Neural progenitor cell (in vitro differentiated cells): ENCODE results near the gene BBS9. TPM values are rescaled to one million over a fixed set of nuclear protein-coding genes. Genes with fewer than 3 reads are reported as not detected.

ENCODE experiments used
- DNase-seq: peaks from one replicate; pipeline ENCODE4 v3.0.0-alpha.2; 2016; ENCODE audit warnings: low spot score
- H2AFZ ChIP-seq: fragments of 200-600 bp; sonication (generic); replicated peaks from 2 replicates; pipeline ENCODE4 v1.6.1; 2016; ENCODE audit warnings: antibody characterized with exemption
- H3F3A ChIP-seq: fragments of 200-600 bp; sonication (generic); 2 replicates; pipeline ENCODE4 v1.6.1; 2016; ENCODE audit warnings: antibody characterized with exemption, low read depth
- H3K27ac ChIP-seq: fragments of 200-600 bp; sonication (generic); 2 replicates; pipeline ENCODE4 v1.5.1; 2016; ENCODE audit warnings: mild to moderate bottlenecking
- H3K27me3 ChIP-seq: fragments of 200-600 bp; sonication (generic); 2 replicates; pipeline ENCODE4 v1.6.1; 2016; ENCODE audit warnings: mild to moderate bottlenecking, moderate library complexity
- H3K36me3 ChIP-seq: fragments of 200-600 bp; sonication (generic); 2 replicates; pipeline ENCODE4 v1.5.1; 2016
- H3K4me1 ChIP-seq: fragments of 200-600 bp; sonication (generic); 2 replicates; pipeline ENCODE4 v1.6.1; 2016; ENCODE audit warnings: mixed run types
- H3K4me2 ChIP-seq: fragments of 200-600 bp; sonication (generic); 2 replicates; pipeline ENCODE4 v1.6.1; 2016
- H3K4me3 ChIP-seq: fragments of 200-600 bp; sonication (generic); 2 replicates; pipeline ENCODE4 v1.5.1; 2016
- H3K79me2 ChIP-seq: fragments of 200-600 bp; sonication (generic); 2 replicates; pipeline ENCODE4 v1.6.1; 2016; ENCODE audit warnings: low read depth
- H3K9ac ChIP-seq: fragments of 200-600 bp; sonication (generic); 2 replicates; pipeline ENCODE4 v1.6.1; 2016
- H3K9me3 ChIP-seq: fragments of 200-600 bp; sonication (generic); 2 replicates; pipeline ENCODE4 v1.5.1; 2016; ENCODE audit warnings: low read depth
- H4K20me1 ChIP-seq: fragments of 200-600 bp; sonication (generic); 2 replicates; pipeline ENCODE4 v1.6.1; 2016; ENCODE audit warnings: low read depth
- H3K27ac Mint-ChIP-seq: 3 replicates; pipeline ENCODE4 v1.8.0; 2021; ENCODE audit warnings: mixed read lengths
- H3K27me3 Mint-ChIP-seq: 2 replicates; pipeline ENCODE4 v1.8.0; 2022; ENCODE audit warnings: low read depth, mild to moderate bottlenecking, inconsistent platforms, moderate library complexity, mixed read lengths; ENCODE audit not compliant: insufficient read depth
- H3K36me3 Mint-ChIP-seq: 3 replicates; pipeline ENCODE4 v1.8.0; 2021; ENCODE audit warnings: mixed read lengths
- H3K4me1 Mint-ChIP-seq: 3 replicates; pipeline ENCODE4 v1.8.0; 2021; ENCODE audit warnings: mixed read lengths
- H3K4me3 Mint-ChIP-seq: 3 replicates; pipeline ENCODE4 v1.8.0; 2021; ENCODE audit warnings: mild to moderate bottlenecking, moderate library complexity, mixed read lengths
- H3K9me3 Mint-ChIP-seq: 3 replicates; pipeline ENCODE4 v1.8.0; 2020; ENCODE audit warnings: mixed read lengths
- CTCF ChIP-seq: fragments of 200-600 bp; sonication (generic); IDR thresholded peaks from 2 replicates; pipeline ENCODE4 v1.5.1; 2017; ENCODE audit warnings: antibody characterized with exemption, mild to moderate bottlenecking
- EZH2 ChIP-seq: fragments of 200-600 bp; sonication (generic); IDR thresholded peaks from 2 replicates; pipeline ENCODE4 v1.6.1; 2017; ENCODE audit warnings: antibody characterized with exemption, mild to moderate bottlenecking, moderate library complexity
- EZH2phosphoT487 ChIP-seq: fragments of 200-600 bp; sonication (generic); IDR thresholded peaks from 2 replicates; pipeline ENCODE4 v1.6.1; 2017; ENCODE audit warnings: antibody characterized with exemption
- total RNA-seq: library from RNA; depleted of rRNA; stranded (reverse); fragments of >200 nt; gene quantifications from 2 replicates; pipeline ENCODE4 v1.2.3, GENCODE V29; 2015; ENCODE audit warnings: low replicate concordance

Gene BBS9
- total RNA-seq, 1 donor from 2014 or later, result 40.3 TPM

- no peaks in the 10 kb centered on the region for H3K9me3 ChIP-seq
- no peaks in the 10 kb centered on the region for H3K36me3 ChIP-seq
- H4K20me1 ChIP-seq, result no peaks in the 10 kb centered on the region
- H2AFZ ChIP-seq, result no peak overlapping the region
- H3K36me3 Mint-ChIP-seq, result no peaks in the 10 kb centered on the region
- peaks cover 2% of the 10 kb centered on the region for H3K27me3 Mint-ChIP-seq
- TF ChIP-seq EZH2 (no peak), EZH2phosphoT487 (no peak), CTCF (no peak)
- no peaks in the 10 kb centered on the region for H3K79me2 ChIP-seq
- no peak overlapping the region for H3K9ac ChIP-seq
- no peak overlapping the region for H3K4me3 ChIP-seq
- peaks cover 2% of the 10 kb centered on the region for H3K9me3 Mint-ChIP-seq
- no peak overlapping the region for H3K4me2 ChIP-seq
- no peaks in the 10 kb centered on the region for H3F3A ChIP-seq
- no peak overlapping the region for H3K27ac ChIP-seq
- H3K4me1 ChIP-seq, result no peaks in the 10 kb centered on the region
- H3K27ac Mint-ChIP-seq, result no peak overlapping the region
- no peaks in the 10 kb centered on the region for H3K27me3 ChIP-seq
- no peak overlapping the region for H3K4me3 Mint-ChIP-seq
- DNase-seq, result no peak
- no peaks in the 10 kb centered on the region for H3K4me1 Mint-ChIP-seq
Measured at GRCh38 chr7:33251301-33251700, 121.9 kb downstream of the BBS9 start.

GRCh38 chr7:33258491-33258951, 129.2 kb downstream of the BBS9 start:
- no peaks in the 10 kb centered on the region for H3K27me3 ChIP-seq
- no peak overlapping the region for H2AFZ ChIP-seq
- no peak overlapping the region for H3K27ac Mint-ChIP-seq
- no peak overlapping the region for H3K27ac ChIP-seq
- H3K36me3 Mint-ChIP-seq, result no peaks in the 10 kb centered on the region
- H3K4me2 ChIP-seq, result no peak overlapping the region
- H3K9me3 Mint-ChIP-seq, result no peaks in the 10 kb centered on the region
- H3K4me3 ChIP-seq, result no peak overlapping the region
- no peak overlapping the region for H3K4me3 Mint-ChIP-seq
- H4K20me1 ChIP-seq, result no peaks in the 10 kb centered on the region
- no peak for DNase-seq
- no peaks in the 10 kb centered on the region for H3K4me1 Mint-ChIP-seq
- H3K4me1 ChIP-seq, result no peaks in the 10 kb centered on the region
- H3K9ac ChIP-seq, result no peak overlapping the region
- TF ChIP-seq EZH2phosphoT487 (no peak), CTCF (no peak), EZH2 (no peak)
- H3K9me3 ChIP-seq, result no peaks in the 10 kb centered on the region
- no peaks in the 10 kb centered on the region for H3K27me3 Mint-ChIP-seq
- H3K79me2 ChIP-seq, result no peaks in the 10 kb centered on the region
- H3F3A ChIP-seq, result no peaks in the 10 kb centered on the region
- no peaks in the 10 kb centered on the region for H3K36me3 ChIP-seq

GRCh38 chr7:33261585-33261984, 132.2 kb downstream of the BBS9 start:
- Mint-ChIP-seq H3K4me1 (no peaks in the 10 kb centered on the region), H3K9me3 (no peaks in the 10 kb centered on the region), H3K4me3 (no peak overlapping the region), H3K27me3 (no peaks in the 10 kb centered on the region), H3K27ac (no peak overlapping the region), H3K36me3 (no peaks in the 10 kb centered on the region)
- H3K9ac ChIP-seq, result no peak overlapping the region
- H3K9me3 ChIP-seq, result no peaks in the 10 kb centered on the region
- H3K4me2 ChIP-seq, result no peak overlapping the region
- H3K36me3 ChIP-seq, result no peaks in the 10 kb centered on the region
- no peak overlapping the region for H3K4me3 ChIP-seq
- TF ChIP-seq EZH2, result no peak
- no peak for TF ChIP-seq CTCF
- no peak for TF ChIP-seq EZH2phosphoT487
- H2AFZ ChIP-seq, result no peak overlapping the region
- no peaks in the 10 kb centered on the region for H3K4me1 ChIP-seq
- no peak overlapping the region for H3K27ac ChIP-seq
- H3F3A ChIP-seq, result no peaks in the 10 kb centered on the region
- no peaks in the 10 kb centered on the region for H4K20me1 ChIP-seq
- H3K27me3 ChIP-seq, result no peaks in the 10 kb centered on the region
- H3K79me2 ChIP-seq, result no peaks in the 10 kb centered on the region
- no peak for DNase-seq
